NK-92 (cell line): ENCODE measurements around the gene CFAP99.

Experiments
- DNase-seq: peaks from one replicate; lab custom pipeline; 2025; ENCODE audit not compliant: unreplicated experiment; lab: John Stamatoyannopoulos, UW

The CFAP99 gene

GRCh38 chr4:2497931-2498330 lies 79.2 kb downstream of the CFAP99 start:
- DNase-seq, result no peak

GRCh38 chr4:2500547-2500946 lies 81.8 kb downstream of the CFAP99 start:
- DNase-seq, result no peak

- DNase-seq, result no peak
Observed at GRCh38 chr4:2501034-2501594, 82.4 kb downstream of the CFAP99 start.

GRCh38 chr4:2503809-2504208 lies 85.1 kb downstream of the CFAP99 start:
- DNase-seq, result no peak

- DNase-seq, result no peak
Observed at GRCh38 chr4:2507259-2507658, 88.5 kb downstream of the CFAP99 start.

- no peak for DNase-seq
Observed at GRCh38 chr4:2507855-2508254, 89.1 kb downstream of the CFAP99 start.

GRCh38 chr4:2510351-2511259 lies 91.8 kb downstream of the CFAP99 start:
- DNase-seq, result no peak

- no peak for DNase-seq
Observed at GRCh38 chr4:2511645-2512131, 92.9 kb downstream of the CFAP99 start.
